OCI-LY7 (cell line): Measurements from ENCODE around the gene CDYL. TPM values are rescaled to one million over a fixed set of nuclear protein-coding genes. Genes with fewer than 3 reads are reported as not detected.

Experiments
- BruUV-seq: library from RNA; stranded (reverse); fragments of 400-500 nt; replicated peaks from 2 replicates; lab custom pipeline; 2021; lab: Mats Ljungman, UMichigan
- CTCF ChIA-PET: fragments of 300-600 bp; sonication (Branson Sonifier 250); formaldehyde crosslinking; loops from one replicate; lab custom pipeline; 2022; ENCODE audit warnings: antibody characterized with exemption; ENCODE audit not compliant: unreplicated experiment; lab: Charles Lee
- POLR2A ChIA-PET: fragments of 300-600 bp; sonication (Branson Sonifier 250); formaldehyde crosslinking; loops from one replicate; lab custom pipeline; 2022; ENCODE audit warnings: antibody characterized with exemption; lab: Charles Lee
- DNase-seq: peaks from one replicate; pipeline ENCODE4 v3.0.0-alpha.2; 2015; ENCODE audit warnings: low spot score
- H2AFZ ChIP-seq: fragments of 200-600 bp; sonication (generic), shearing (Covaris generic); 2 replicates; pipeline ENCODE4 v1.6.1; 2014; ENCODE audit warnings: mild to moderate bottlenecking, antibody characterized with exemption, low read length, moderate library complexity
- H3K27ac ChIP-seq: fragments of 200-600 bp; sonication (generic); 2 replicates; pipeline ENCODE4 v1.5.1; 2014; ENCODE audit warnings: mixed run types, low read depth, mild to moderate bottlenecking, moderate library complexity, low read length, inconsistent platforms; ENCODE audit not compliant: poor library complexity, severe bottlenecking
- H3K36me3 ChIP-seq: fragments of 200-600 bp; sonication (generic); 2 replicates; pipeline ENCODE4 v1.6.1; 2014; ENCODE audit warnings: mild to moderate bottlenecking, antibody characterized with exemption, low read length, moderate library complexity, mixed read lengths; ENCODE audit not compliant: insufficient read depth
- H3K4me1 ChIP-seq: fragments of 200-600 bp; sonication (generic); 2 replicates; pipeline ENCODE4 v1.5.1; 2014; ENCODE audit warnings: mild to moderate bottlenecking, low read length; ENCODE audit not compliant: insufficient read depth, poor library complexity, severe bottlenecking
- H3K4me2 ChIP-seq: fragments of 200-600 bp; sonication (generic); 2 replicates; pipeline ENCODE4 v1.6.1; 2014; ENCODE audit warnings: mild to moderate bottlenecking, low read length
- H3K4me3 ChIP-seq: fragments of 200-600 bp; sonication (generic); 2 replicates; pipeline ENCODE4 v1.5.1; 2014; ENCODE audit warnings: mild to moderate bottlenecking, low read depth, low read length; ENCODE audit not compliant: poor library complexity, severe bottlenecking
- H3K79me2 ChIP-seq: fragments of 200-600 bp; sonication (generic); 2 replicates; pipeline ENCODE4 v1.6.1; 2016; ENCODE audit warnings: low read depth, mild to moderate bottlenecking, low read length, moderate library complexity, mixed read lengths; ENCODE audit not compliant: insufficient read depth
- H3K9me2 ChIP-seq: fragments of 200-600 bp; sonication (generic); 2 replicates; pipeline ENCODE4 v1.6.1; 2016; ENCODE audit warnings: mild to moderate bottlenecking, low read length, mixed read lengths; ENCODE audit not compliant: insufficient read depth
- H3K9me3 ChIP-seq: fragments of 200-600 bp; sonication (generic); 2 replicates; pipeline ENCODE4 v1.6.1; 2014; ENCODE audit warnings: mild to moderate bottlenecking, mixed run types, low read length, mixed read lengths
- H4K20me1 ChIP-seq: fragments of 200-600 bp; sonication (generic); 2 replicates; pipeline ENCODE4 v1.6.1; 2014; ENCODE audit warnings: mild to moderate bottlenecking, antibody characterized with exemption, low read length, moderate library complexity, mixed read lengths; ENCODE audit not compliant: insufficient read depth
- EZH2phosphoT487 ChIP-seq: fragments of 200-600 bp; sonication (generic); IDR thresholded peaks from 2 replicates; pipeline ENCODE4 v1.6.1; 2018; ENCODE audit warnings: low read depth, borderline replicate concordance, mild to moderate bottlenecking, mixed run types, antibody characterized with exemption, low read length, moderate library complexity, mixed read lengths
- intact Hi-C: fragments of 100-400 bp; cut with micrococcal nuclease; formaldehyde crosslinking; loops from one replicate; pipeline ENCODE4 v1.10.0; 2022; ENCODE audit not compliant: unreplicated experiment
- total RNA-seq, 2 experiments: library from RNA; depleted of rRNA in 1 of 2; stranded (reverse); fragments of >200 nt in 1 of 2; shearing (Covaris generic) in 1 of 2; gene quantifications; 2 replicates each; pipeline ENCODE4 v1.2.3, GENCODE V29; 2014 to 2022
- TF ChIP-seq, protein P1 (sequence below): fragments of 200-600 bp; sonication (generic); conservative IDR thresholded peaks from 2 replicates; pipeline ENCODE4 v1.5.1; 2014; ENCODE audit warnings: mild to moderate bottlenecking, antibody characterized with exemption, low read length, moderate library complexity, mixed read lengths

Gene CDYL
- total RNA-seq, 2 experiments from 2014 or later = 33.6 to 76.4 TPM

DNA sequence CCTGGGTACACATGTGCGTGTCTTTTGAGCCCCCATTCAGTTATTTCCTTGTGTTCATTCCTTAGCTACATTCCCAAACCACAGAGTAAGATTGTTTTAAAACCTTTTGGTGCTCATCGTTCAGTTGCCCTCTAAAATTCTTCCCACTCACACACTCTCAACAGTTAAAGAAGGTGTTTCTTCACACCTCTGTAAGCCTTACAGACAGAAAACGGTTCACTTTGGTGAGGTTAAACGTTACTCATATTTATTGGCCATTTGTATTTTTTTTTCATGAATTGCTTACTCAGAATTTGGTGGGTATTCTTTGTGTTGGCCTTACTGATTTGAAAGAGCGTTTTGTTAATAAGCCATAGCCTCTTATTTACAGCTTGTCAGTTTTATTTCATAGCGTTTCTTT is 97.7 kb downstream of the CDYL start:
- Histone ChIP-seq H3K9me2 (no peaks in the 10 kb centered on the region), H3K9me3 (peaks cover 7% of the 10 kb centered on the region; the same call in 1 of the 2 replicates), H3K79me2 (peaks cover 88% of the 10 kb centered on the region), H3K36me3 (no peaks in the 10 kb centered on the region; the same call in 1 of the 2 replicates), H3K4me3 (no peak overlapping the region), H4K20me1 (peaks cover 22% of the 10 kb centered on the region), H3K4me1 (peaks cover 37% of the 10 kb centered on the region), H3K27ac (no peak overlapping the region), H3K4me2 (no peak overlapping the region), H2AFZ (no peak overlapping the region)
- CTCF ChIA-PET = no interaction called here
- POLR2A ChIA-PET = interaction anchor here (0.9 kb wide), 1 partner anchor 26 kb away, joined by 4 read pairs; no protein-coding TSS in a partner anchor
- no TSS peak for BruUV-seq
- no peak for TF ChIP-seq EZH2phosphoT487
- TF ChIP-seq, protein P1, sequence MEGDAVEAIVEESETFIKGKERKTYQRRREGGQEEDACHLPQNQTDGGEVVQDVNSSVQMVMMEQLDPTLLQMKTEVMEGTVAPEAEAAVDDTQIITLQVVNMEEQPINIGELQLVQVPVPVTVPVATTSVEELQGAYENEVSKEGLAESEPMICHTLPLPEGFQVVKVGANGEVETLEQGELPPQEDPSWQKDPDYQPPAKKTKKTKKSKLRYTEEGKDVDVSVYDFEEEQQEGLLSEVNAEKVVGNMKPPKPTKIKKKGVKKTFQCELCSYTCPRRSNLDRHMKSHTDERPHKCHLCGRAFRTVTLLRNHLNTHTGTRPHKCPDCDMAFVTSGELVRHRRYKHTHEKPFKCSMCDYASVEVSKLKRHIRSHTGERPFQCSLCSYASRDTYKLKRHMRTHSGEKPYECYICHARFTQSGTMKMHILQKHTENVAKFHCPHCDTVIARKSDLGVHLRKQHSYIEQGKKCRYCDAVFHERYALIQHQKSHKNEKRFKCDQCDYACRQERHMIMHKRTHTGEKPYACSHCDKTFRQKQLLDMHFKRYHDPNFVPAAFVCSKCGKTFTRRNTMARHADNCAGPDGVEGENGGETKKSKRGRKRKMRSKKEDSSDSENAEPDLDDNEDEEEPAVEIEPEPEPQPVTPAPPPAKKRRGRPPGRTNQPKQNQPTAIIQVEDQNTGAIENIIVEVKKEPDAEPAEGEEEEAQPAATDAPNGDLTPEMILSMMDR = no peak
- intact Hi-C loops = no loop called here
- DNase-seq = no peak

DNA sequence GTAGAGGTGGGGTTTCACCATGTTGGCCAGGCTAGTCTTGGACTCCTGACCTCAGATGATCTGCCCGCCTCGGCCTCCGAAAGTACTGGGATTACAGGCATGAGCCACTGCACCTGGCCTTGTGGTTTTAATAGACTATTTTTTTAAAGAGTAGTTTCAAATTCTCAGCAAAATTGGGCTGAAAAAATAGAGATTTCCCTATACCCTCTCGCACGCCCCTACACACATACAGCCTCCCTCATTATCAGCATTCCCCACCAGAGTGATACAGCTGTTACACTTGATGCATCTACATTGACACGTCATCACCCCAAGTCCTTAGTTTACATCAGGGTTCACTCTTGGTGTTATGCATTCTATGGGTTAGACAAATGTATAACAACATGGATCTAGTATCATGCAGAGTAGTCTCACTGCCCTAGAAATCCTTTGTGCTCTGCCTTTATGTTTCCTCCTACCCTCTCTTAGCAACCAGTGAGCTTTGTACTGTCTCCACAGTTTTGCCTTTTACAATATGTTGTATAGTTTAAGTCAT is 103.6 kb downstream of the CDYL start:
- peaks cover 74% of the 10 kb centered on the region for H3K4me1 ChIP-seq
- H3K9me3 ChIP-seq = no peaks in the 10 kb centered on the region
- H3K27ac ChIP-seq = peak overlapping the region; percentile 76
- 0 out of 2 replicates have a peak, but pooled peaks cover 5% of the 10 kb centered on the region for H4K20me1 ChIP-seq
- peak; percentile 67 for DNase-seq
- H3K79me2 ChIP-seq = peaks cover 94% of the 10 kb centered on the region
- TF ChIP-seq, protein P1 = no peak
- TF ChIP-seq EZH2phosphoT487 = no peak
- peak overlapping the region; percentile 77 for H3K4me2 ChIP-seq
- CTCF ChIA-PET = no interaction called here
- H3K36me3 ChIP-seq = no peaks in the 10 kb centered on the region
- POLR2A ChIA-PET = interaction anchor here (0.6 to 1.2 kb wide), 6 partner anchors 21 to 71 kb away, joined by 3 to 5 read pairs (median 4); no protein-coding TSS in a partner anchor
- no TSS peak for BruUV-seq
- H3K9me2 ChIP-seq = no peaks in the 10 kb centered on the region
- H3K4me3 ChIP-seq = peak overlapping the region; percentile 60
- intact Hi-C loops = loop anchor here (2.0 to 10.0 kb wide), 3 partner anchors 78 to 855 kb away; partner anchors contain the start of gene CDYL
- H2AFZ ChIP-seq = no peak overlapping the region; the same call in 1 of the 2 replicates

DNA sequence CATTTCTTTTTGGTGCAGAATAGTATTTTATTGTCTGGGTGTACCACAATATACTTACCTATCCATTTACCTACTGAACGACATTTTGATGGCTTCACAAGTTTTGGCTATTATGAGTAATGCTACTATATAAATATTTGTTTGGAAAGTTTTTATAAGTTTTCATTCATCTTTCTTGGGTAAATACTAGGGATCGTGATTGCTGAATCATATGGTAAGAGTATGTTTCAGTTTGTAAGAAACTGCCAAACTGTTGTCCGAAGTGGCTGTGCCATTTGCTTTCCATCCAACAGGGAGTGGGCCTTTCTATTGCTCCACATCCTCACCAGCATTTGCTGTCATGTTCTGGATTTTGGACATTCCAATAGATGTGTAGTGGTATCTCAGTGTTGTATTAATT is 104.2 kb downstream of the CDYL start:
- CTCF ChIA-PET = no interaction called here
- DNase-seq = no peak
- no peaks in the 10 kb centered on the region for H3K9me2 ChIP-seq
- no peak overlapping the region; the same call in 1 of the 2 replicates for H2AFZ ChIP-seq
- POLR2A ChIA-PET = interaction anchor here (1.2 kb wide), 1 partner anchor 71 kb away, joined by 4 read pairs; no protein-coding TSS in a partner anchor
- intact Hi-C loops = loop anchor here (2.0 to 10.0 kb wide), 3 partner anchors 78 to 856 kb away; partner anchors contain the start of gene CDYL
- H3K9me3 ChIP-seq = no peaks in the 10 kb centered on the region
- H3K4me2 ChIP-seq = peak overlapping the region; percentile 77
- peak overlapping the region; percentile 76 for H3K27ac ChIP-seq
- H3K4me1 ChIP-seq = peaks cover 80% of the 10 kb centered on the region
- no peak for TF ChIP-seq EZH2phosphoT487
- TF ChIP-seq, protein P1 = no peak
- no peaks in the 10 kb centered on the region for H4K20me1 ChIP-seq
- BruUV-seq = TSS peak; percentile 53
- no peaks in the 10 kb centered on the region for H3K36me3 ChIP-seq
- H3K79me2 ChIP-seq = peaks cover 94% of the 10 kb centered on the region
- peak overlapping the region; percentile 60 for H3K4me3 ChIP-seq
